Left kidney (tissue), 2 donors: ENCODE measurements around the gene CHN1. TPM values are rescaled to one million over a fixed set of nuclear protein-coding genes. Genes with fewer than 3 reads are reported as not detected.

ENCODE experiments used
- DNase-seq: peaks from one replicate; pipeline ENCODE4 v3.0.0-alpha.2; 2013
- polyA plus RNA-seq: library from polyadenylated mRNA; unstranded; fragments of 120-200 nt; gene quantifications from one replicate; pipeline ENCODE4 v1.2.1, GENCODE V29; 2013; ENCODE audit not compliant: insufficient read length

The CHN1 gene
- polyA plus RNA-seq, 1 donor: 34.7 TPM

DNA sequence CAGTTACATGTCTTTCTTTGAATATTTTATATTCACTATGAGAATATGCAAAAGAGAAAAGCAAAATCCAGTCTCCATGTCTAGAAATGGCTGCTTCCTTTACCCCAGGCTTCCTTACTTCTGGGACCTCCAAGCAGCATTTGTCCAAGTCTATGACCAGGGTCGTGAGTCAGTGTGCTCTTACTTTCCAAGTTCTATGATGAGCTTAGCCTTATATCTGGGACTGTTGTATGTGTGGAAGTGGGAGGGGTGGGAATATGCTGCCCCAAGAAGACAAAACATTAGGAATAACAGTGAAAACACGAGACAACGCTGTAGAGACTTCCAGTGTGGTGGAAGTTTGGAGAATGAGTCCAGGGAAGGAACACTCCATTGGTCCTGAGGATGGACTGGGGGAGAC lies 219.7 kb downstream of the CHN1 start:
- DNase-seq: no peak

DNA sequence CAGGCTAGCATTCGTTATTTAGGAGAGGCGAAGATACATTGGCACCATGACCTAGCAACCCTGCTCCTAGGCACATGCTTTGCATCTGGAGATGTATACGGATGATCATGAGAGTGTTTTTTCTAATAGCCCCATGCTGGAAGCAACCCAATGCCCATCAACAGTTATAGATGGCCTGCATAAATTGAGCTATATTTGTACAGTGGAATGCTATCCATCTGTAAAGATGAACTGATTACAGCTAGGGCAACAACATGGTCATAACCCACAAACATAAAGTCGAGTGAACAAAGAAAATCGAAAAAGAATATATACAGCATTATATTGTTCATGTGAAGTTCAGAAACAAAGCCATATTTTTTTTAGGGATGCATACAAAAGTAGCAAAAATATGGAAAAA lies 220.3 kb downstream of the CHN1 start:
- no peak for DNase-seq

GRCh38 chr2:174784316-174784715 lies 220.9 kb downstream of the CHN1 start:
- no peak for DNase-seq

DNA sequence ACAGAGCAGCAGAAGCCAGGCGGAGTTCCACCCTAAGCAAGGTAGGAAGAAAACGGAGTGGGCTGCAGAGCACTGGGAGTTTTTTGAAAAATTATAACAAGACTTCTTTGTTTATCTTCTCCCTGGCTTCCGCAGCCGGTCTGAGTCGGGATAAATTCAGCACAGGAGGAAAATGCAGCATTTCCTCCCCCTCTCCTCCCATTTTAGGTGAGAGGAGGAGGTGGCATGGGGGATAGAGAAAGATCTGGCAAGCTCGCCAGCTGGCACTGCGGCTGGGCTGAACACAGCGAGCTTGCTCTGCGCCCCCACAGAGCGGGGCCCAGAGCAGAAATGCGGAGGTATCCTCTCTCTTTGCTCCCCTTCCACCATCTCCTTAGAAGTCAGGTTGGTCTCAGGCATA lies 223.2 kb downstream of the CHN1 start:
- no peak for DNase-seq

GRCh38 chr2:174781298-174781697 lies 223.9 kb downstream of the CHN1 start:
- no peak for DNase-seq

- no peak for DNase-seq
Measured at GRCh38 chr2:174780856-174781255, 224.3 kb downstream of the CHN1 start.

DNA sequence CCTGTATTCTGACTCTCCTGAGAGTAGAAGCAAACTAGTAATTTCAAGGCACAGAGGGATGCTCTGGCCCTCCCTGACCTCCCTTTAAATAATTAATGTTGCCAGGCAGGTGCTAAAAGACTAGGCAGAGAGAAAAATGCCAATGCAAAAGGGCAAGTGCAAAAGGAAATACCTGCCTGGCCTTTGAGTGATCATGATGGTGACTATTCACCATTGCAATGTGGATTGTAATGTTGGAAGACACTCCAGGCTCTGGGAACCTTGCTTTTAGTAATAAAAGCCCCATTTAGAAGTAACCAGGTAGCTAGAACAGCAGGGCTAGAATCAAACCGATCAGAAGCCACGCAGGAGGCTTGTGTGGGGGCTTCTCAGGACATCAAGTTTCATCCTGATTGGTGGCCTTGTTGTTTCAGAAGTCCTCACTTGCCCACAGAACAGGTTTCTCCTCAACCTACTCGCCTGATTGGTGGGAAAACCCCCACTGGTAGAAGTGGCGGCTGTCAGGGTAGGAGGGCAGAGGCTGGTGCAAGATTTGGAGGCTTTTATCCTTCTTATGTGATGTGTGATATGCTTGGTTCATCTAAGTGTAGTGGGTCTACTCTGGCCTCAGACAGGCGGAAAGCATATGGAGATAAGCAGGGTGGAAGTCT lies 224.9 kb downstream of the CHN1 start:
- DNase-seq: no peak

DNA sequence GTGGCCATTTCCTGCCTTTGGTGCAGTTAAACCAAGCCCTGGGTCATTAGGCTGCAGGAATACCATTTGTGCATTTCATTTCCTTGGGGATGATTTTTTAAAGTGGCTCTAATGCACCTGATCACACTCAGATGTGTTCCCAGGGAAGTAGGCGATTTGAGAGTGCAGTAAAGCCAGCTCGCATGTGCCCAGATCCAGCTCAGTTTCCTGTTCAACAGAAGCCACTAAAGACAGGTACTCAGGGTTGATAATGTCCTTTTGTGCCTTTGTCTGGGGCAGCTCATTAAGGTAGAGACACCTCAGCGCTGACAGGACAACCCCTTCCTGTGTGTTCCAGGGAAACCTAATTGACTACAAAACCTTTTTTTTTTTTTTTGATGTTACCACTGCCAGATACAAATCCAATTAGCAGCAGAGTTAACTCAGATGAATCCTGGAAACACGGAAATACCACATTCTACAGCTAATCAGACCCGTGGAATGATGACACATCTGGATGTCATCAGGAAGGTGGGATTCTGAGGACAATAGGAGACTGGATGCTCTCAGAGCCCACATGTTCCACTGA lies 225.7 kb downstream of the CHN1 start:
- no peak for DNase-seq

DNA sequence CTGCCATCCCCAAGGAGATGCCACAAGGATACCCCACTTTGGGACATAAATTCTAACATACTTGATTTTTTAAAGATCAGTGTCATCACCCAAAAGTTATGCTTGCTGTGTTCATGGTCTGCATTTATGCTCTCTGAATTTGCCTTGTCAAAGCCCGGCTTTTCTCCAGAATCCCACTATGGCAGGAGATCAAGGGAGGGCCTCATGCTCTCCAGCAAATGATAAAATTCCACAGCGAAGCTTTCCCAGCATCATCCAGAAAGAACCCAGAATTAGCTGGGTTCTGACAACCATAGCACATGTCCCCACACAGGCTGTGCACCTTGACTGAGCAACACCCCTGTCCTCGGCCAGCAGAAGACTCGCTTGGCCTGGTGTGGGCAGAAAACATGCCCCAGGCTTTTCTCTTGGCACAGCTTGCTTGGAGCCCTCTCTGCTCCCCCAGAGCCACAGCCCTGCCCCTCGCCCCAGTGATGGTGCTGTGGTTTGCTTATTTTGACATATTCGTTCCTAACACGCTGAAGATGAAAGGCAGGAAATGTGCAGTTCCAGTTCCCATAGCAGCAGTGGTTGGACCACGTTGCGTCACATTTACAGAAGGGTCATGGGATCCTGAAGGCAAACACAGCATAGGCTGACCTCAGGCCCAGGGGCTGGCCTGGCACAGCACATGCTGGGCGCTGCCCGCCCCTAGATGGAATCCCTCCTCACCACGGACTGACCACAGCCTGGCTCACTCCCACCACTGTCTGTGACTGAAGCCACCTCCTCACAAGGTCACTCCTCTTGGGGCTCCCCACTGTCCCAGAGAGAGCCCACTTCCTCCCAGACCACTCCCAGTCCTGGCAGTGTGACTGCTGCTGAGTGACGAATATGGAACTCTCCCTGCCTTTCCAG lies 226.8 kb downstream of the CHN1 start:
- DNase-seq: no peak

DNA sequence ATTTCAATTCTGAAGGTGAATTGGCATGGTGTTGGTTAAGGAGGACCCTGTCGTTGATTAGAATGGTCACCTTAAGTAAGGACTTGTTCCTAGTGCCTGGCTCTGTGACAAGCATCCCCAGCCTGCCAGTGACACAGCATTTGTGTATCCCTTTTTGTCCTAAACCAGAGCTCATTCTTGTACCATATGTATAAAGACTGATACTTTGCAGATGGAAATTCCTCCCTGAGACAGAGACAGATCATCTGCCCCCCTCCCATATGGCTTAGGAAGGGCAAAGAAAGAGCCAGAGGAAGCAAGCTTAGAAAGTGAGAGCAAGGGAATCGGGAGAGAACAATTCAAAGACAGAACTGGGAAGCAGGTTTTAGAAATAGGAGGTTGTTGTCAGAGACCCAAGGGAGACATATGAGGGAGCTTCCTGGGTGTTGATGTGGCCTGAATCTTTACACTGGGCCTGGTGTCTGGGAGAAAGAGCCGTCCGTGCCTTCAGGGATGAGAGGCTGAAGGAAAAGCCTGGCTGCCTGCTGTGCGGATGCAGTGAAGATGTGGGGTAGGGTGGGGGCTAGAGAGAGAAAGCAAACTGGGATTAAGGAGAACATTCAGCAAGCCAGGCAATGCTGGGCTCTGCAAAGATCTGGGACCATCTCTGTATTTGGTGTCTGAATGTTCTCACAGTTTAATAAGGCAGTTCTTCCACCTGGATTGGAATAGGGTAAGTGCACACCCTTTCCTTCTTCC lies 227.7 kb downstream of the CHN1 start:
- DNase-seq: no peak

- no peak for DNase-seq
Measured at GRCh38 chr2:174776675-174777074, 228.5 kb downstream of the CHN1 start.

DNA sequence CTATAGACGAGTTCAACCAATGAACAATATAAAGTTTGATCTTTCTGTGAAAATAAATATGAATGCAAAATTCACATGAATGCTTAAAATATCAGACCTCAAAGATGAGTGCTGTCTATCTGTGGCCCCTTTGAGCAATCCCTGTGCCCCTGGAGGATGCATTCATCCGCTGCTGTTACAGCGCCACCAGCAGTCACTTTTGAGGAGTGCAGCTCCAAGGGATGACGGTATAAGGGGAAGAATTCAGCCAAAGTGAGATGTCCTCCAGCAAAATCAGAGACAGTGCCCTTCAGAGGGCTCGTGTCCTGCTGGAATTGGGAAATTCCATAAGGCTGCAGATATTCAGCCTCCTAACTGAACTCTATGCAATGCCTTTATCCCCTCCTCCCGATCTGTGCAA lies 229.0 kb downstream of the CHN1 start:
- no peak for DNase-seq

DNA sequence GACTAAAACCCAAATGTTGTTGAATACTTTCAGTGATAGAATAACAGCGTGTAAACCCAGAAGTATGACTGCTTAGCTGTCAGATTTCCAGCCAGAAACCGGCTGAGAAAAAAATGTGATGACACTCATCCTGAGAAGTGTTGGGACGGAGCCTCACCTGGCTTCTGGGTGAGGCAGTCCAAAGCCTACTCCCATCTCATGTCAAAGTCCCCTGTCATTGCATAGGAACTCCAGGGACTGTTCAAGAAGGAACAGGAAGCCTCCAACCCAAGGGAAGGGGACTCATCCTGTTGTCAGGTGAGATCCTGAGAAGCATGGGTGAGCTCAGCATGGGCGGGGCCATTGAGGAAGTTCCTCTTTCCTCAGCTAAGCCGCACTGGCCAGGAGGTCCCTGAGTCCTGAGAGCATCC lies 229.6 kb downstream of the CHN1 start:
- DNase-seq: no peak

DNA sequence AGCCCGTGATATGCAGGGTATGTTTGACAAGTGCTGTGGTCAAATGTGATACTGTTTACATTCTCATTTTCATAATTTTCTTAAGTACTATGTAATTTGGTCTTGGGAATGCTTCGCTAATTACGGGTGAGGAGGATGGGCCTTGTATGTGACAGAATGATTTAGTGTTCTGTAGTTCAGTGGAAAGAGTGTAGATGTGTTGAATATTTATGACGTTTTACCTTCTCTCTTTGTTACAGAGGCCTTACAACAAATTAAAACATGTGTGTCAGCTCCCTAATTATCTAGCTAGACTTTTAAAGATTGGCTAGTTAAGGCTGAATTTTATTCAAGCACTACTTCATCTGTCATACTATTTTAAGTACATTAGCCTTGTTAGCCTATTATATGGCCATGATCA lies 230.3 kb downstream of the CHN1 start:
- no peak for DNase-seq

GRCh38 chr2:174773215-174773614 lies 232.0 kb downstream of the CHN1 start:
- no peak for DNase-seq

DNA sequence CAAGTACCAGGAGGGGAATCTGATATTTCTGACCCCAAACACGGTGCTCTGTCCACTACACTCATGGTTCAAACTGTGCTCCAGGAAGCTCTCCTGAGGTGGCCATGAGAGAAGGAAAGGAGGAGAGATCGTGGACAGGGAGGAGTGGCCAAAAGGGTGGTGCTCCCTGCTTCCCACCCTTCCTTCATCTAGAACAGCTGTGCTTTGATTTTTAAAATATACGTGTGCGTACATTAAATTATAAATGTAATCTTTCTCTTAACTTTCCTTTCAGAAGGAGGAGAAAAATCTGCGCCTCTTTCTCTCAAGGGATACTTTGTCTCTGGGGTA lies 232.7 kb downstream of the CHN1 start:
- no peak for DNase-seq

DNA sequence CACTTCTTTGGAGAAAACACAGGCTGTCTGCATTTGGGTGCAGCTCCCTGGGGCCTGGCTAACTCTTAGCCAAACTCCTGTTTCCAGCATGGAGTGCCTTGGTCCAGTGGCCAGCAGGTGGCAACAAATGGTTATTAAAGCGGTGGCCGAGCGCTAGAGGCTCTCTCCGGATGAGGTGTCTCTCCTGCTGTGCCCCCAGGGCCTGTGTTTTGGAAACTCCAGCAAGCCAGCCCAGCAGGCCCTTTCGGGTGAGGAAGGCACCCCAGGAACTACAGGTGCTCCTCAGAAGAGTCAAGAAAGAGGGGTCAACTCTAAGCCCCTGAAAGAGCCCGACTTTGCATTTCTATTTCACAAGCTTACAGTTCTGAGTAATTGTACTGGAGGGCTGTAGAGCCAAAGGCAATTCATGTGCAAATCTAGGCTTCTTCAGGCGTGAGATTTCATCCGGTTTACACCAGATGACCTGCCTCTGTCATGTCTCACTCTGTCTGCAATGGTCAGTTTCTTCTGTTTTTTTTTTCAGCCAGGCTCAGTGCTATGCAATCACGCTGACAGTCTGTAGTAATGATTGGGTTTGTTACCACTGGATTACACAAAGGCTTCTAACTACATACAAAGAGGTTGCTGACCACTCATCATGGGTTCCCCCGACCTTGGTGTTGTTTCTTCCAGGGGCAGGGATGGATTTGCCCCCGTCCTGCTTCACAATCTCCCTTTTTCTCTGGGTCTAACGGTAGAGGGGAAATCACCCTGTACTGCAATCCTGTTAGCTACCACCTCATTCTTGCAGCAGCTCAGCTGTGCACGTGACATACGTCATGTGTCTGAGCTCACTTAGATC lies 233.3 kb downstream of the CHN1 start:
- DNase-seq: peak; percentile 82

GRCh38 chr2:174771136-174771535 lies 234.0 kb downstream of the CHN1 start:
- no peak for DNase-seq

- no peak for DNase-seq
Measured at GRCh38 chr2:174768557-174768956, 236.6 kb downstream of the CHN1 start.

- no peak for DNase-seq
Measured at GRCh38 chr2:174766271-174766670, 238.9 kb downstream of the CHN1 start.

GRCh38 chr2:174765576-174765975 lies 239.6 kb downstream of the CHN1 start:
- no peak for DNase-seq
